Measurements from ENCODE around the gene CDKN3.
"Not testable (repeated sequence)": the region's sequence is repeated elsewhere in the genome, so short reads cannot be mapped to it uniquely, and the experiment has no call there.

CDKN3 gene

GRCh38 chr14:54370323-54371198, 26.2 kb upstream of the CDKN3 start:
- no peak for DNase-seq

DNA sequence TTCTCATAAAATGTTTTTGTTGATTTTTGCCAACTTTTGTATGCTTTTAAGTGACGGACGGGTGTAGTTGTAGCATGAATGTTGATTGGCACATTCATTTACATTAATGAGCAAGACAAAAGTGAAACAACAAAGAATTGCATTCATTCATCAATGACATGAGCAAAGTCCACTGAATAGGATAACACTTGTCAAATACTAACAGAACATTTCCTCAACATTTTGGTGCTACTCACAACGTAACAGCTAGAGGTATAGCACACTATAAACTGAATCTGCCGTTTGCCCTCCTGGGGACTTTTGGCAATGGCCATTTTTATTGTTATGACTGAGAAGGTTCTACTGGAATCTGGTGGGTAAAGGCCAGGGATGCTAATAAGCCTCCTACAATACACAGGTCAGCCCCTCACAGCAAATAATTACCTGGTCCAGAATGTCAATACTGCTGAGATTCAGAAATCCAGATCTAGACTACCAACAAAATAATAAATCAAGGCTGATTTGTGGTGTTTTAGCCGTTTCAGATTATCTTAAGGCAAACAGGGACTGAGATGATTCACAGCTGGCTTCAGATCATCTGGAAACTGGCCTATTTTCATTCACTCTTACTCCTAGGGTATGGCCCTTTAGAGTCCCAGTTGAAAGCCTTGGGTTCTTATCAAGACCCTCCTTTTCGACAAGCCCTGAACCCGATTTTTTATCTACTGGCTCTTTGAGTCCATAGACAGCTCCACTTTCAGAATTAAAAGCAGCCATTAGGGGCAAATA, 22.5 kb upstream of the CDKN3 start:
- no peak for DNase-seq

GRCh38 chr14:54377501-54377900, 19.3 kb upstream of the CDKN3 start:
- DNase-seq, result no peak

DNA sequence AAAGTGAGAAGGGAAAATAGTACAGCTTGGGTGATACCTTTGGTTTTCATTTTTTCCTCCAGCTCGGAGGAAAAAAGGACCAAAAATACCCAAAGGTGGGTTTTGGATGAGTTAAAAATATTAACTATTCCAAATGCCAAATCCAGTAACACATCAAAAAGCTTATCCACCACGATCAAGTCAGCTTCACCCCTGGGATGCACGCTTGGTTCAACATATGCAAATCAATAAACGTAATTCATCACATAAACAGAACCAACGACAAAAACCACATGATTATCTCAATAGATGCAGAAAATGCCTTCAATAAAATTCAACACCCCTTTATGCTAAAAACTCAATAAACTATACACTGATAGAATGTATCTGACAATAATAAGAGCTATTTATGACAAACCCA, 17.9 kb upstream of the CDKN3 start:
- not testable (repeated sequence) for DNase-seq

DNA sequence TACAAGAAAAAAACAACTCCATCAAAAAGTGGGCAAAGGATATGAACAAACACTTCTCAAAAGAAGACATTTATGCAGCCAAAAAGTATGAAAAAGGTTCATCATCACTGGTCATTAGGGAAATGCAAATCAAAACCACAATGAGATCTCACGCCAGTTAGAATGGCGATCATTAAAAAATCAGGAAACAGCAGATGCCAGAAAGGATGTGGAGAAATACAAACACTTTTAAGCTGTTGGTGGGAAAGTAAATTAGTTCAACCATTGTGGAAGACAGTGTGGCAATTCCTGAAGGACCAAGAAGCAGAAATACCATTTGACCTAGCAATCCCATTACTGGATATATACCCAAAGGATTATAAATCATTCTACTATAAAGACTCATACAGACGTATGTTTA, 16.2 kb upstream of the CDKN3 start:
- DNase-seq, result not testable (repeated sequence)

DNA sequence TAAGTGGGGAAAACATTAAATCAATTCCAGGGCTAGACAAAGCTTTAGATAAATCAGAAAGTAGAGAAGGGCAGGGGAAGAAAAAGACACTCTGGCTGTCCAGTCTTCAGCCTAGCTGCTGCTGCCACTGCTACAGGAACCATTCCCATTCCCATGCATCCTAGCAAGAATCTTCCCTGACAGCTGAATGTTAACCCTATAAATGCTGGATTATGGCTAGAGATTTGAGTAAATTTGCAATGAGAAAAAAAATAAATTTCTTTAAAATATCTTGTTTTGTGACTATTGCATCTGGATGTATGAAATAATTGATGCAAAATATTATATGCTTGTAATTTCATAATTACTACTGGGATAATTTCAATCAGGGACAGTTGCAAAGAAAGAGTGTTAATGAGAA, 15.0 kb upstream of the CDKN3 start:
- DNase-seq, result no peak

DNA sequence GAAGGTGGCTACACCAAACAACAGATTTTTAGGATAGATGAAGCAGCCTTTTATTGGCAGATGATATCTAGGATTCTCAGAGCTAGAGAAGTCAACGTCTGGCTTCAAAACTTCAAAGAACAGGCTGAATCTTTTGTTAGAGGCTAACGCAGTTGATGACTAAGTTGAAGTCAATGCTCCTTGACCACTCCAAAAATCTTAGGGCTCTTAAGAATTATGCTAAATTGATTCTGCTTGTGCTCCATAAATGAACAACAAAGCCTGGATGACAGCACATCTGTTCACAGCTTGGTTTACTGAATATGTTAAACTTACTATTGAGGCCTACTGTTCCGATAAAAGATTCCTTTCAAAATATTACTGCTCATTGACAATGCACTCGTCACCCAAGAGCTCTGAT, 13.0 kb upstream of the CDKN3 start:
- no peak for DNase-seq

DNA sequence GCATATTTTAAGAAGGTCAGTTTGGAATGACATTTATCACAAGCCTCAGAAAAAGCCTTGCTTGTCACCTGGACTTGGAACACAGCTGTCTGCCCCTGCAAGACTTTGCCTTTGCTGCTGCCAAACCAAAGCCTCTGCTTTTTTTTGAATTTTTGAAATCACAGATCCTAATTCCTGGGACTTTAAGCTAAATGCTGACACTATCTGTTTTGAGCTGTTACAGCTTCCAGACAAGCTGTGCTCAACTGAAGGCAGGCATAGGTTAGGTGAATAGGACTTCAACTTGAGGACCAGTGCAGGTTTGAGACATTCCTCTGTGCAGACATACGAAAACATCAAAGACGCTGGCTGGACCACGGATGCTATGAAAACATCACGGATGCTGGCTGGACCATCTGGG, 11.3 kb upstream of the CDKN3 start:
- no peak for DNase-seq

DNA sequence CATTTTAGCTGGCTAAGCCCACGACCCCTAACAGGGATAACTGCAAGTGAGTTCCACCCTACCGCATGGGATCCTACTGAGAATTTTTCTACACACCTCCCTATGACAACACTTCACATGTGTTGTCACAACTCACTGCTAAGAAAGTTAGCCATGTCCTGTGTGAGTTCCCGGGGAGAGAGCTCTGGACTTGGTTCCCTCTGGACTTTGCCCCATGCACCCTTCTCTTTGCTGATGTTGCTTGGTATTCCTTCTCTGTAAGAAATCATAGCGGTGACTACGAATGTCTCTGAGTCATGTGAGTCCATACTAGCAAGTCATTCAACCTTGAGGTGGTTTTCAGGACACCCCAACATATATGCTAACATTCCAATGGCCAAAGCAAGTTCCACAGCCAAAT, 9.5 kb upstream of the CDKN3 start:
- no peak for DNase-seq

DNA sequence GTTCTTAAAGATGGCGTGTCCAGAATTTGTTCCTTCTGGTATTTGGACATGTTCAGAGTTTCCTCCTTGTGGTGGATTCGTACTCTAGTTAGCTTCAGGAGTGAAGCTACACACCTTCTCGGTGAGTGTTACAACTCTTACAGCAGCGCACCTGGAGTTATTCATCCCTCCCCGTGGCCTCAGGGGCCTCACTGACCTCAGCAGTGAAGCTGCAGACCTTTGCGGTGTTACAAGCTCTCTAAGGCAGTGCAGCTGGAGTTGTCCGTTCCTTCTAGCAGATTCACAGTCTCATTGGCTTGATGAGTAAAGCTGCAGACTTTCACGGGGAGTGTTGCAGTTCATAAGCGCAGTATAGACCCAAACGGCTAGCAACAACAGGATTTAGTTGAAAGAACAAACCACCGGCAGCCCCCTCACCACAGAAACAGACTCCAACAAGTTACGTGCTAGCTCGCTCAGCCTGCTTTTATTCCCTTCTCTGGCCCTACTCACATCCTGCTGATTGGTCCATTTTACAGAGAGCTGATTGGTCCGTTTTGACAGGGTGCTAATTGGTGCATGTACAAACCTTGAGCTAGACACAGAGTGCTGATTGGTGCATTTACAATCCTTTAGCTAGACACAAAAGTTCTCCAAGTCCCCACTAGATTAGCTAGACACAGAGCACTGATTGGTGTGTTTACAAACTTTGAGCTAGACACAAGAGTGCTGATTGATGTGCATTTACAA, 4.5 kb upstream of the CDKN3 start:
- no peak for DNase-seq

DNA sequence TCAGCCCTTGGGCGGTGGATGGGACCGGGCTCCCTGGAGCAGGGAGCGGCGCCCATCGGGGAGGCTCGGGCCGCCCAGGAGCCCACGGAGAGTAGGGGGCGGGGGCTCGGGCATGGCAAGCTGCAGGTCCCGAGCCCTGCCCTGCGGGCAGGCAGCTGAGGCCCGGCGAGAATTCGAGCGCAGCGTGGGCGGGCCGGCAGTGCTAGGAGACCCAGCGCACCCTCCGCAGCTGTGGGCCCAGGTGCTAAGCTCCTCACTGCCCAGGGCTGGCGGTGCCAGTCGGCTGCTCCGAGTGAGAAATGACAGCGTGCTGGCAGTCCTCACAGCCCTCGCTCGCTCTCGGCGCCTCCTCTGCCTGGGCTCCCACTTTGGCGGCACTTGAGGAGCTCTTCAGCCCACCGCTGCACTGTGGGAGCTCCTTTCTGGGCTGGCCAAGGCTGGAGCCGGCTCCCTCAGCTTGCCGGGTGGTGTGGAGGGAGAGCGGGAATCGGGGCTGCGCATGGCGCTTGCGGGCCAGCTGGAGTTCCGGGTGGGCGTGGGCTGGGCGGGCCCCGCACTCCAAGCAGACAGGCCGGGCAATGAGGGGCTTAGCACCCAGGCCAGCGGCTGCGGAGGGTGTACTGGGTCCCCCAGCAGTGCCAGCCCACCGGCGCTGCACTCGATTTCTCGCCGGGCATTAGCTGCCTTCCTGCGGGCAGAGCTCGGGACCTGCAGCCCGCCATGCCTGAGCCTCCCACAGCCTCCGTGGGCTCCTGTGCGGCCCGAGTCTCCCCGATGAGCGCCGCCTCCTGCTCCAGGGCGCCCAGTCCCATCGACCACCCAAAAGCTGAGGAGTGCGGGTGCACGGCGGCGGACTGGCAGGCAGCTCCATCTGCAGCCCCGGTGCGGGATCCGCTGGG, 3.6 kb upstream of the CDKN3 start:
- DNase-seq, result not testable (repeated sequence)

GRCh38 chr14:54394596-54394995, 2.2 kb upstream of the CDKN3 start:
- DNase-seq, result no peak

- DNase-seq, result no peak
These were observed 1.5 kb upstream of the CDKN3 start for GRCh38 chr14:54395284-54395683.

GRCh38 chr14:54395716-54396115, 1.1 kb upstream of the CDKN3 start:
- no peak for DNase-seq

- DNase-seq, result no peak
These were observed 669 bp upstream of the CDKN3 start for GRCh38 chr14:54396183-54396492.

GRCh38 chr14:54399560-54399959, 2.8 kb downstream of the CDKN3 start:
- no peak for DNase-seq

DNA sequence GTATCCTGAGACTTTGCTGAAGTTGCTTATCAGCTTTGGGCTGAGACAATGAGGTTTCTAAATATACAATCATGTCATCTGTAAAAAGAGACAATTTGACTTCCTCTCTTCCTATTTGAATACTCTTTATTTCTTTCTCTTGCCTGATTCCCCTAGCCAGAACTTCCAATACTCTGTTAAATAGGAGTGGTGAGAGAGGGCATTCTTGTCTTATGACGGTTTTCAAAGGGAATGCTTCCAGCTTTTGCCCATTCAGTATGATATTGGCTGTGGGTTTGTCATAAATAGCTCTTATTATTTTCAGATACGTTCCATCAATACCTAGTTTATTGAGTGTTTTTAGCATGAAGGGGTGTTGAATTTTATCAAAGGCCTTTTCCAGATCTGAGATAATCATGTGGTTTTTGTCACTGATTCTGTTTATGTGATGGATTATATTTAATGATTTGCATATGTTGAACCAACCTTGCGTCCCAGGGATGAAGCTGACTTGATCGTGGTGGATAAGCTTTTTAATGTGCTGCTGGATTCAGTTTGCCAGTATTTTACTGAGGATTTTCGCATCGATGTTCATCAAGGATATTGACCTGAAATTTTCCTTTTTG, 6.7 kb downstream of the CDKN3 start:
- DNase-seq, result not testable (repeated sequence)

DNA sequence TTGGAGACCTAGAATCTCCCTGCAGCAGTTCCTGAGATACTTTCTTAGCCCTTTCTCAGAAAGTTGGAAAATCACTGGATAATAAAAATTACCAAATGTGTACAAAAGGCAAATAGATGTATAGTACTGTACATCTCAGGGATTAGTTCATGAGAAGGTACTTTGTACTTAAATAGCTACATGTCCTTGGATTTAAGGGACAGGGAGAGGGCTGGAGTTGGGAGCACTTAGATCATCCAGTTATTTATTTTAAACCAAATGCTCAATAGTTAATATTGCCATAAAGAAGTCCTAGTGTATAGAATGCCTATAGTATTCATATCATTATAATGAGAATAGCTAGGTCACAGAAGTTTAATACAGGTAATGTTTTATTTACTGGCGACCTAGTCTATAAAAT, 13.4 kb downstream of the CDKN3 start:
- DNase-seq, result no peak

- DNase-seq, result no peak
These were observed 14.6 kb downstream of the CDKN3 start for GRCh38 chr14:54411371-54411770.

- DNase-seq, result no peak
These were observed 23.8 kb downstream of the CDKN3 start for GRCh38 chr14:54420478-54421142.

DNA sequence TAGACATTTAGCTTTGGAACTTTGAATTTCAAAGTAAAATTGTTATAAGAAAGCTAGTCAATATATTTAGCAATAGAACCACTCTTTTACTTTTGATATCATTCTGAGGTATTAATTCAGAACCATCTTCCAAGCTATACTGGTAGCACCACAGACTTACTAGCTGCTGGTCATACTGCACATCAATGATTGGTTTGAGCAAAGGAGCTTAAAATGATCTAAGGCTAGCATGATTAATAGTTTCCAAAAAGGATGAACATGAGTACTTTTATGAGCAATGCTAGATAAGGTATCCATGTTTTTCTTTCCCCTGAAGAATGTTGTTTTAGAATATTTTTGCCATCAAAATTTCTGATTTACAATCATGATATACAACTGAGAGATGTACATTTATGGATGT, 27.2 kb downstream of the CDKN3 start:
- DNase-seq, result no peak

DNA sequence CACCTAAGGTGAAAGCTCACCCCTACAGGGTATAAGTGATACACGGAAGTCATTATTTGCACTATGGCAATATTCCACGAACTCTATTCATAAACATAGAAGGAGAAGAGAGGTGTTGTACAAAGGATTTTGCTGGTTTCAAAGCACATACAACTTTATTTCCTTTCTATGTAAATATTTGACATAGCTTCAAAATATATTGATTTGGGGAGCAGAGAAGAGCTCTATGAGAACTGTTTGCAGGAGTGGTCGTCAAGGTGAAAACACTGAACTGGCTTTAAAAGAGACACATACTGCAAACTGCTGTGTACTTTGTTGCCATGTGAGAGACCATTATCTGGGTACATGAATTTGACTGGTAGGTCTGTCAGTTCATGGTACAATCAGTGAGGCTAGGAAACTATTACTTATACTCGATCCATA, 27.7 kb downstream of the CDKN3 start:
- no peak for DNase-seq

All from right forelimb (tissue), 1 donor.